CD4-positive, alpha-beta memory T cell (primary cell): Measurements from ENCODE around the gene HTN3. TPM values are rescaled to one million over a fixed set of nuclear protein-coding genes. Genes with fewer than 3 reads are reported as not detected.
"Not testable (repeated sequence)": the region's sequence is repeated elsewhere in the genome, so short reads cannot be mapped to it uniquely, and the experiment has no call there.

ENCODE experiments used
- CTCF ChIA-PET: fragments of 350-600 bp; sonication (Branson Sonifier 250); formaldehyde crosslinking; loops from one replicate; lab custom pipeline; 2021; ENCODE audit warnings: inconsistent platforms; ENCODE audit not compliant: partially characterized antibody; lab: Charles Lee
- POLR2A ChIA-PET: fragments of 350-600 bp; sonication (Branson Sonifier 250); formaldehyde crosslinking; loops from one replicate; lab custom pipeline; 2021; ENCODE audit not compliant: partially characterized antibody; lab: Charles Lee
- DNase-seq, 5 donors: peaks; one replicate each; pipeline versions ENCODE4 v3.0.0 to v3.0.0-alpha.2; 2020 to 2022; ENCODE audit warnings: mixed read lengths in 1 of 5
- H3K27ac ChIP-seq: one replicate; pipeline ENCODE4 v1.7.0; 2013; ENCODE audit warnings: low read depth, low read length
- H3K27me3 ChIP-seq: 2 replicates; pipeline ENCODE4 v1.7.0; 2013; ENCODE audit warnings: mild to moderate bottlenecking, low read length, moderate library complexity; ENCODE audit not compliant: insufficient read depth
- H3K36me3 ChIP-seq: 2 replicates; pipeline ENCODE4 v1.7.0; 2013; ENCODE audit warnings: mild to moderate bottlenecking, low read length, moderate library complexity; ENCODE audit not compliant: insufficient read depth
- H3K4me1 ChIP-seq: 2 replicates; pipeline ENCODE4 v1.7.0; 2013; ENCODE audit warnings: mild to moderate bottlenecking, low read length, moderate library complexity; ENCODE audit not compliant: insufficient read depth
- H3K4me3 ChIP-seq, 2 donors: one replicate each; pipeline ENCODE4 v1.7.0; 2013; ENCODE audit warnings: low read length in 2 of 2, mild to moderate bottlenecking in 1 of 2
- H3K9me3 ChIP-seq, 2 donors: one replicate each; pipeline ENCODE4 v1.7.0; 2013; ENCODE audit warnings: low read length in 2 of 2, control low read depth in 1 of 2; ENCODE audit not compliant: control insufficient read depth in 1 of 2
- H3K27ac Mint-ChIP-seq, 7 donors: one replicate each; pipeline ENCODE4 v1.8.0; 2020 to 2021; ENCODE audit warnings: mixed read lengths in 7 of 7, mild to moderate bottlenecking in 6 of 7, inconsistent platforms in 3 of 7, moderate library complexity in 3 of 7
- H3K27me3 Mint-ChIP-seq, 2 donors: one replicate each; pipeline ENCODE4 v1.8.0; 2020 to 2021; ENCODE audit warnings: mixed read lengths in 2 of 2
- H3K36me3 Mint-ChIP-seq, 2 donors: one replicate each; pipeline ENCODE4 v1.8.0; 2020 to 2021; ENCODE audit warnings: mixed read lengths in 2 of 2, inconsistent platforms in 1 of 2, mild to moderate bottlenecking in 1 of 2
- H3K4me1 Mint-ChIP-seq, 4 donors: one replicate each; pipeline ENCODE4 v1.8.0; 2020 to 2021; ENCODE audit warnings: mixed read lengths in 4 of 4, mild to moderate bottlenecking in 1 of 4
- H3K4me3 Mint-ChIP-seq, 8 donors: one replicate each; pipeline ENCODE4 v1.8.0; 2020 to 2021; ENCODE audit warnings: mixed read lengths in 8 of 8, mild to moderate bottlenecking in 7 of 8, moderate library complexity in 6 of 8, inconsistent platforms in 3 of 8
- H3K9me3 Mint-ChIP-seq, 8 donors: one replicate each; pipeline ENCODE4 v1.8.0; 2020 to 2021; ENCODE audit warnings: mixed read lengths in 8 of 8, mild to moderate bottlenecking in 5 of 8, inconsistent platforms in 3 of 8, moderate library complexity in 1 of 8
- intact Hi-C: fragments of 100-400 bp; cut with micrococcal nuclease; formaldehyde crosslinking; loops from one replicate; pipeline ENCODE4 v1.15.1; 2023
- polyA plus RNA-seq, 2 donors: library from polyadenylated mRNA; unstranded; fragments of 300-500 nt; fragmentation: Illumina TruSeq; gene quantifications; one replicate each; pipeline ENCODE4 v1.2.3, GENCODE V29; 2021
- total RNA-seq, 2 experiments: library from RNA; stranded (reverse); gene quantifications; one replicate each; pipeline ENCODE4 v1.2.3, GENCODE V29; 2021

The HTN3 gene
- total and polyA plus RNA-seq, 4 experiments from 2014 or later: not detected

GRCh38 chr4:70002507-70002906, 25.8 kb upstream of the HTN3 start:
- Histone ChIP-seq H3K27ac (no peak overlapping the region), H3K4me1 (no peaks in the 10 kb centered on the region), H3K36me3 (no peaks in the 10 kb centered on the region), H3K9me3 (no peaks in the 10 kb centered on the region), H3K27me3 (no peaks in the 10 kb centered on the region), H3K4me3 (no peak overlapping the region)
- no peak overlapping the region for H3K27ac Mint-ChIP-seq
- H3K36me3 Mint-ChIP-seq: no peaks in the 10 kb centered on the region
- ChIA-PET CTCF (no interaction called here), POLR2A (no interaction called here)
- peaks cover 0 to 6% (median 0%) of the 10 kb centered on the region in 8 donors for H3K9me3 Mint-ChIP-seq
- DNase-seq: no peak
- no peaks in the 10 kb centered on the region for H3K27me3 Mint-ChIP-seq
- intact Hi-C loops: no loop called here
- no peaks in the 10 kb centered on the region for H3K4me1 Mint-ChIP-seq
- H3K4me3 Mint-ChIP-seq: no peak overlapping the region

- H3K4me1 Mint-ChIP-seq: no peaks in the 10 kb centered on the region
- CTCF ChIA-PET: no interaction called here
- intact Hi-C loops: no loop called here
- POLR2A ChIA-PET: no interaction called here
- no peaks in the 10 kb centered on the region for H3K27me3 Mint-ChIP-seq
- H3K9me3 Mint-ChIP-seq: peaks cover 0 to 4% (median under 1%) of the 10 kb centered on the region in 8 donors
- H3K9me3 ChIP-seq: no peaks in the 10 kb centered on the region
- H3K27ac ChIP-seq: no peak overlapping the region
- H3K36me3 ChIP-seq: no peaks in the 10 kb centered on the region
- H3K4me1 ChIP-seq: no peaks in the 10 kb centered on the region
- no peak overlapping the region for H3K4me3 ChIP-seq
- H3K36me3 Mint-ChIP-seq: no peaks in the 10 kb centered on the region
- H3K27ac Mint-ChIP-seq: no peak overlapping the region
- no peak for DNase-seq
- H3K27me3 ChIP-seq: no peaks in the 10 kb centered on the region
- H3K4me3 Mint-ChIP-seq: no peak overlapping the region
These were observed 19.5 kb upstream of the HTN3 start for GRCh38 chr4:70008771-70009170.

GRCh38 chr4:70019006-70019405, 9.3 kb upstream of the HTN3 start:
- CTCF ChIA-PET, DNase-seq, H3K4me1 Mint-ChIP-seq: not testable (repeated sequence)

GRCh38 chr4:70023218-70023617, 5.0 kb upstream of the HTN3 start:
- no peak overlapping the region for H3K4me3 ChIP-seq
- Mint-ChIP-seq H3K36me3 (no peaks in the 10 kb centered on the region), H3K4me3 (no peak overlapping the region), H3K9me3 (peaks cover 0 to 2% (median 0%) of the 10 kb centered on the region in 8 donors), H3K4me1 (no peaks in the 10 kb centered on the region), H3K27ac (no peak overlapping the region), H3K27me3 (no peaks in the 10 kb centered on the region)
- no peaks in the 10 kb centered on the region for H3K4me1 ChIP-seq
- no peaks in the 10 kb centered on the region for H3K36me3 ChIP-seq
- intact Hi-C loops: no loop called here
- CTCF ChIA-PET: no interaction called here
- no peaks in the 10 kb centered on the region for H3K9me3 ChIP-seq
- POLR2A ChIA-PET: no interaction called here
- no peak for DNase-seq
- H3K27me3 ChIP-seq: no peaks in the 10 kb centered on the region
- no peak overlapping the region for H3K27ac ChIP-seq

More at GRCh38 chr4:70019006-70019405, 9.3 kb upstream of the HTN3 start:
- H3K4me3 Mint-ChIP-seq, H3K36me3 Mint-ChIP-seq, H3K27me3 Mint-ChIP-seq, POLR2A ChIA-PET, H3K27ac Mint-ChIP-seq, intact Hi-C loops, H3K27me3 ChIP-seq, H3K36me3 ChIP-seq, H3K9me3 ChIP-seq, H3K9me3 Mint-ChIP-seq, H3K4me3 ChIP-seq, H3K27ac ChIP-seq, H3K4me1 ChIP-seq: not testable (repeated sequence)

GRCh38 chr4:70027011-70027410, 1.2 kb upstream of the HTN3 start:
- intact Hi-C loops: no loop called here
- no peak overlapping the region for H3K27ac Mint-ChIP-seq
- DNase-seq: no peak
- H3K9me3 Mint-ChIP-seq: peaks cover 0 to 3% (median 0%) of the 10 kb centered on the region in 8 donors
- ChIA-PET POLR2A (no interaction called here), CTCF (no interaction called here)
- no peak overlapping the region for H3K4me3 ChIP-seq
- H3K27me3 ChIP-seq: no peaks in the 10 kb centered on the region
- no peaks in the 10 kb centered on the region for H3K4me1 ChIP-seq
- no peaks in the 10 kb centered on the region for H3K9me3 ChIP-seq
- no peaks in the 10 kb centered on the region for H3K36me3 ChIP-seq
- H3K27me3 Mint-ChIP-seq: no peaks in the 10 kb centered on the region
- no peak overlapping the region for H3K4me3 Mint-ChIP-seq
- no peaks in the 10 kb centered on the region for H3K4me1 Mint-ChIP-seq
- no peaks in the 10 kb centered on the region for H3K36me3 Mint-ChIP-seq
- no peak overlapping the region for H3K27ac ChIP-seq

- H3K27ac Mint-ChIP-seq, H3K36me3 ChIP-seq, DNase-seq, H3K4me1 Mint-ChIP-seq, CTCF ChIA-PET, H3K4me3 ChIP-seq, POLR2A ChIA-PET, H3K4me3 Mint-ChIP-seq, H3K4me1 ChIP-seq, intact Hi-C loops, H3K36me3 Mint-ChIP-seq, H3K27me3 ChIP-seq, H3K9me3 ChIP-seq, H3K27me3 Mint-ChIP-seq, H3K27ac ChIP-seq: not testable (repeated sequence)
- H3K9me3 Mint-ChIP-seq: peaks cover 0 to 18% (median 7%) of the 10 kb centered on the region in 8 donors
These were observed 9.3 kb downstream of the HTN3 start for GRCh38 chr4:70037559-70037958.

- H3K27me3 Mint-ChIP-seq, H3K9me3 ChIP-seq, H3K27me3 ChIP-seq, H3K27ac ChIP-seq, CTCF ChIA-PET, H3K4me3 Mint-ChIP-seq, H3K4me3 ChIP-seq, H3K4me1 Mint-ChIP-seq, POLR2A ChIA-PET, intact Hi-C loops, H3K4me1 ChIP-seq, H3K36me3 Mint-ChIP-seq, H3K27ac Mint-ChIP-seq, DNase-seq, H3K36me3 ChIP-seq: not testable (repeated sequence)
- H3K9me3 Mint-ChIP-seq: peaks cover 0 to 18% (median 7%) of the 10 kb centered on the region in 8 donors
These were observed 11.7 kb downstream of the HTN3 start for GRCh38 chr4:70039928-70040327.

- no peaks in the 10 kb centered on the region for H3K9me3 ChIP-seq
- Mint-ChIP-seq H3K9me3 (peaks cover 0 to 15% (median 7%) of the 10 kb centered on the region in 8 donors), H3K36me3 (no peaks in the 10 kb centered on the region), H3K4me3 (no peak overlapping the region), H3K27ac (no peak overlapping the region), H3K4me1 (no peaks in the 10 kb centered on the region), H3K27me3 (no peaks in the 10 kb centered on the region)
- intact Hi-C loops: no loop called here
- CTCF ChIA-PET: no interaction called here
- no peak for DNase-seq
- H3K4me3 ChIP-seq: no peak overlapping the region
- no peaks in the 10 kb centered on the region for H3K36me3 ChIP-seq
- POLR2A ChIA-PET: no interaction called here
- no peaks in the 10 kb centered on the region for H3K4me1 ChIP-seq
- no peaks in the 10 kb centered on the region for H3K27me3 ChIP-seq
- no peak overlapping the region for H3K27ac ChIP-seq
These were observed 13.5 kb downstream of the HTN3 start for GRCh38 chr4:70041652-70042286.
